Hematopoietic multipotent progenitor cell treated with erythropoietin and hydrocortisone succinate and interleukin-3 and kit ligand, for 8 days (in vitro differentiated cells): ENCODE results near the gene RAB6A.
"Not testable (repeated sequence)": the region's sequence is repeated elsewhere in the genome, so short reads cannot be mapped to it uniquely, and the experiment has no call there.

Experiments used
- DNase-seq: peaks from one replicate; pipeline ENCODE4 v3.0.0-alpha.2; 2015

The RAB6A gene

GRCh38 chr11:73716153-73717056, 44.5 kb downstream of the RAB6A start:
- peak; percentile 17 for DNase-seq

GRCh38 chr11:73715541-73715940, 45.3 kb downstream of the RAB6A start:
- no peak for DNase-seq

GRCh38 chr11:73710964-73711363, 49.9 kb downstream of the RAB6A start:
- DNase-seq = no peak

GRCh38 chr11:73705053-73705452, 55.8 kb downstream of the RAB6A start:
- DNase-seq = no peak

GRCh38 chr11:73693899-73694525, 66.9 kb downstream of the RAB6A start:
- DNase-seq = no peak

GRCh38 chr11:73680687-73681086, 80.2 kb downstream of the RAB6A start:
- DNase-seq = no peak

GRCh38 chr11:73676552-73676951, 84.3 kb downstream of the RAB6A start:
- DNase-seq = not testable (repeated sequence)

GRCh38 chr11:73671701-73672100, 89.2 kb downstream of the RAB6A start:
- no peak for DNase-seq

GRCh38 chr11:73670808-73671207, 90.1 kb downstream of the RAB6A start:
- DNase-seq = no peak

- DNase-seq = peak; percentile 66
Measured at GRCh38 chr11:73667891-73668290, 93.0 kb downstream of the RAB6A start.

- no peak for DNase-seq
Measured at GRCh38 chr11:73664877-73665276, 96.0 kb downstream of the RAB6A start.

GRCh38 chr11:73663604-73664495, 97.0 kb downstream of the RAB6A start:
- DNase-seq = no peak

GRCh38 chr11:73662445-73663157, 98.3 kb downstream of the RAB6A start:
- no peak for DNase-seq

GRCh38 chr11:73661035-73661628, 99.7 kb downstream of the RAB6A start:
- peak; percentile 86 for DNase-seq

GRCh38 chr11:73660497-73661034, 100.3 kb downstream of the RAB6A start:
- no peak for DNase-seq

GRCh38 chr11:73659961-73660360, 100.9 kb downstream of the RAB6A start:
- no peak for DNase-seq

GRCh38 chr11:73656985-73657384, 103.9 kb downstream of the RAB6A start:
- DNase-seq = no peak

- DNase-seq = no peak
Measured at GRCh38 chr11:73655686-73656085, 105.2 kb downstream of the RAB6A start.

- DNase-seq = no peak
Measured at GRCh38 chr11:73654482-73655021, 106.3 kb downstream of the RAB6A start.

GRCh38 chr11:73653996-73654395, 106.9 kb downstream of the RAB6A start:
- no peak for DNase-seq

- DNase-seq = no peak
Measured at GRCh38 chr11:73652856-73653559, 107.9 kb downstream of the RAB6A start.
